HL-60/S4 treated with phorbol 12-myristate 13-acetate at 8.2 ng/mL for 4 days and 3 days (cell line): ENCODE data around the gene DTWD2.
"Not testable (repeated sequence)": the region's sequence is repeated elsewhere in the genome, so short reads cannot be mapped to it uniquely, and the experiment has no call there.

Experiments
- in situ Hi-C: fragments of 300-500 bp; cut with MboI; formaldehyde crosslinking; loops from 2 replicates; pipeline ENCODE4 v1.15.0; 2022; ENCODE audit warnings: low sequenced_read_pairs

Gene DTWD2

GRCh38 chr5:118998861-118999260 lies 10.5 kb upstream of the DTWD2 start:
- in situ Hi-C loops: loop anchor here (25.0 kb wide), 1 partner anchor 413 kb away; no protein-coding TSS in a partner anchor

- in situ Hi-C loops: loop anchor here (25.0 kb wide), 1 partner anchor 416 kb away; no protein-coding TSS in a partner anchor
These were observed 7.8 kb upstream of the DTWD2 start for GRCh38 chr5:118996098-118996497.

GRCh38 chr5:118994595-118994994 lies 6.2 kb upstream of the DTWD2 start:
- in situ Hi-C loops: loop anchor here (25.0 kb wide), 1 partner anchor 418 kb away; no protein-coding TSS in a partner anchor

- in situ Hi-C loops: loop anchor here (25.0 kb wide), 1 partner anchor 419 kb away; no protein-coding TSS in a partner anchor
These were observed 4.8 kb upstream of the DTWD2 start for GRCh38 chr5:118993118-118993517.

GRCh38 chr5:118992055-118992454 lies 3.7 kb upstream of the DTWD2 start:
- in situ Hi-C loops: loop anchor here (25.0 kb wide), 1 partner anchor 420 kb away; no protein-coding TSS in a partner anchor

GRCh38 chr5:118990582-118990981 lies 2.2 kb upstream of the DTWD2 start:
- in situ Hi-C loops: loop anchor here (25.0 kb wide), 1 partner anchor 422 kb away; no protein-coding TSS in a partner anchor

- in situ Hi-C loops: loop anchor here (25.0 kb wide), 1 partner anchor 422 kb away; no protein-coding TSS in a partner anchor
These were observed 1.5 kb upstream of the DTWD2 start for GRCh38 chr5:118989816-118990215.

GRCh38 chr5:118988866-118989180 lies 476 bp upstream of the DTWD2 start:
- in situ Hi-C loops: loop anchor here (25.0 kb wide), 1 partner anchor 423 kb away; no protein-coding TSS in a partner anchor

- in situ Hi-C loops: loop anchor here (25.0 kb wide), 1 partner anchor 428 kb away; no protein-coding TSS in a partner anchor
These were observed 3.7 kb downstream of the DTWD2 start for GRCh38 chr5:118984602-118985001.

GRCh38 chr5:118981783-118982182 lies 6.6 kb downstream of the DTWD2 start:
- in situ Hi-C loops: loop anchor here (25.0 kb wide), 1 partner anchor 431 kb away; no protein-coding TSS in a partner anchor

GRCh38 chr5:118980438-118980837 lies 7.9 kb downstream of the DTWD2 start:
- in situ Hi-C loops: loop anchor here (25.0 kb wide), 1 partner anchor 432 kb away; no protein-coding TSS in a partner anchor

- in situ Hi-C loops: loop anchor here (25.0 kb wide), 1 partner anchor 432 kb away; no protein-coding TSS in a partner anchor
These were observed 8.3 kb downstream of the DTWD2 start for GRCh38 chr5:118980017-118980416.

- in situ Hi-C loops: not testable (repeated sequence)
These were observed 14.4 kb downstream of the DTWD2 start for GRCh38 chr5:118973779-118974445.

- in situ Hi-C loops: no loop called here
These were observed 19.4 kb downstream of the DTWD2 start for GRCh38 chr5:118968925-118969375.

- in situ Hi-C loops: no loop called here
These were observed 19.9 kb downstream of the DTWD2 start for GRCh38 chr5:118968406-118968911.

GRCh38 chr5:118967059-118967508 lies 21.3 kb downstream of the DTWD2 start:
- in situ Hi-C loops: no loop called here

GRCh38 chr5:118965890-118966289 lies 22.5 kb downstream of the DTWD2 start:
- in situ Hi-C loops: no loop called here

GRCh38 chr5:118964970-118965369 lies 23.4 kb downstream of the DTWD2 start:
- in situ Hi-C loops: not testable (repeated sequence)

GRCh38 chr5:118964388-118964787 lies 24.0 kb downstream of the DTWD2 start:
- in situ Hi-C loops: not testable (repeated sequence)

GRCh38 chr5:118963169-118963568 lies 25.2 kb downstream of the DTWD2 start:
- in situ Hi-C loops: no loop called here

- in situ Hi-C loops: no loop called here
These were observed 27.8 kb downstream of the DTWD2 start for GRCh38 chr5:118960557-118960956.

GRCh38 chr5:118956727-118957126 lies 31.6 kb downstream of the DTWD2 start:
- in situ Hi-C loops: no loop called here
